GM21723 (cell line): ENCODE results near the gene PFKFB4.
A peak's percentile ranks its signal among the peaks of the same experiment; 100 is the strongest.
"Not testable (repeated sequence)": the region's sequence is repeated elsewhere in the genome, so short reads cannot be mapped to it uniquely, and the experiment has no call there.

Experiments
- ATAC-seq: cut with Tn5 transposase; IDR thresholded peaks from one replicate; pipeline ENCODE4 v1.9.1; 2021; ENCODE audit warnings: mild to moderate bottlenecking, moderate library complexity; ENCODE audit not compliant: unreplicated experiment

The PFKFB4 gene

DNA sequence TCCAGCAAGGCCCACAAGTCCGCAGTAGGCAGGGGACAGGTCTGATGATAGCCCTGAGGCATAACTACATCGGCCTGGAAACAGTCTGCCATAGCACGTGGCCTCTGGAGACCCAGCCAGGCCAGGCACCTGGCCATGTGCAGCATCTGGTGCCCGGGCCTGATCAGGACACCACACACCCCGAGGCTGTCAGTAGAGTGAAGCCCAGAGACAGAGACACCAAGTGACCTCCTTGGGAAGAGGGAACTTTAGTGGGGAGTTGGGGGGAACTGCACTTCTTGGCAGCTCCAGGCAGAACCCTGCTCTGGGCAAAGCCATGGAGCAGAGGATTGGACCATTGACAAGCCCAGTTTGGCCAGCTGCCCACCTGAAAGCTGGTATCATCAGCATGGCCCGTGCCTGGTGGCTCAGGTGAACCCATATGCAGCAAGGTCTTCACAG lies 53.9 kb downstream of the PFKFB4 start:
- no peak for ATAC-seq

DNA sequence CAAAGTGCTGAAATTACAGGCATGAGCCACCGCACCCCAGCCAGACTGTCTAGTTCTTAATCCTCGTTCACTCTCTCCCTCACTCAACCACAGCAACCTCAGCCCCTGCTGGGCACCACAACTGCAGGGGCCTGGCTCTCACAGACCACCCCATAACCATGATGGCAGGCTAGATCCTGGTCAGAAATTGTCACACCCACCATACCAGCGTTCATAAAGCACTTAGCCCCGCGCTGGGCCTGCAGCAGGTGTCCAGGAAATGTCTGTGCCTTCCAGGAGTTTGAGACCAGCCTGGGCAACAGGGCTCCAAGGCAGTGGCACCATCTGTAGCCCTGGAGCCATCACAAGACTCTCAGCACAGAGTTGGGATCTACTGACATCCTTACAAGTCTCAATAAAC lies 54.5 kb downstream of the PFKFB4 start:
- no peak for ATAC-seq

GRCh38 chr3:48501196-48501595 lies 55.4 kb downstream of the PFKFB4 start:
- no peak for ATAC-seq

DNA sequence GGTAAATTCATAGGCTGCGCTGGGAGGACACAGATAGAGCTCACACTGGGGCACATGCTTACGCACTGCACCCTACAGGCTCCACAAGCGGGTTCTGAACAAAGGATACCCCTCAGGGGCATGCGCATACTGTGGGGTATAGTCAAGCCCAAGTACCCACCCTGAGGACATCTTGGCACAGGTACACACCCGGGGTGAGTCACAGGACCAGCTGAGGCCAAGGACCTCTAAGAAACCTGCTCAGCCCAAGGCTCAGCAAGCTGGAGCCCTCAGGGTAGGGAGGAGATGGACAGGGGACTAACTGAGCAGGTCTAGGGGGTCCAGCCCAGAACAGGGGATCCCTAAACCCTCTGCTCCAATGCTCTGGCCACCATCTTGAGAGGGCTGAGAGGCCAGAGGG lies 55.9 kb downstream of the PFKFB4 start:
- ATAC-seq: no peak

DNA sequence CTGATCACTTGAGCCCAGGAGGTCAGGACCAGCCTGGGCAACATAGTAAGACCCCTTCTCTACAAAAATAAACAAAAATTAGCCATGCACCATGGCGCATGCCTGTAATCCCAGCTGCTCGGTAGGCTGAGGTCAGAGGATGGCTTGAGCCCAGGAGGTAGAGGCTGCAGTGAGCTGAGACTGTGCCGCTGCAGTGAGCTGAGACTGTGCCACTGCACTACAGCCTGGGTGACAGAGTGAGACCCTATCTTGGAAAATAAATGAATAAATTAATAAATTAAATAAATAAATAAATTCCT lies 63.5 kb downstream of the PFKFB4 start:
- ATAC-seq: no peak

DNA sequence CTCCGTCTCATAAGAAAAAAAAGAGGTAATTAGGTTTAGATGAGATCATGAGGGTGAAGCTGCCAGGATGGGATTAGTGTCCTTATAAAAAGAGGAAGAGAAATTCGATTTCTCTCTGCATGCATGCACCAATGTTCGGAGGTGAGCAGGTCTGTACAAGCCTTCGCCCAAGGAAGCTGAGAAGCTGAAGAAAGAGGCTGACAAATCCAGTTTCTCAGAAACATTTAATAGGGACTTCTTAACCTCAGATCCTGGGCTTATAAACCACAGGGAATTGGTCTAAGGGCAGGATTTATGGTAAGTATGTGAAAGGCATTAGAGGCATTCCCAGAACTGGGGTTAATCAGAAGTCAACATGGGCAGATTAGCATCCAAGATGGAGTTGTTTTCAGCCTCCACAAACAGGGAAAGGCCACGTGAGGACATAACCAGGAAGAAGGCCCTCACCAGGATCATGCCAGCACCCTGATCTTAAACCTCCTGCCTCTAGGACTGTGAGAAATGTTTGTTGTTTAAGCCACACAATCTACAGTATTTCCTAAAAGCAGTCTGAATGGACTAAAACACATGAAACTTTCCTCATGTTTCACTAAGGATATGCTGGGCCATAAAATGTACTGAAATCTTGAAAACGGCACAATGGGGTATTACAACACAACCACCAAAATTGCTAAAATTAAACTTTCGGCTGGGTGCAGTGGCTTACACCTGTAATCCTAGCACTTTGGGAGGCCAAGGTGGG lies 64.0 kb downstream of the PFKFB4 start:
- ATAC-seq: no peak

DNA sequence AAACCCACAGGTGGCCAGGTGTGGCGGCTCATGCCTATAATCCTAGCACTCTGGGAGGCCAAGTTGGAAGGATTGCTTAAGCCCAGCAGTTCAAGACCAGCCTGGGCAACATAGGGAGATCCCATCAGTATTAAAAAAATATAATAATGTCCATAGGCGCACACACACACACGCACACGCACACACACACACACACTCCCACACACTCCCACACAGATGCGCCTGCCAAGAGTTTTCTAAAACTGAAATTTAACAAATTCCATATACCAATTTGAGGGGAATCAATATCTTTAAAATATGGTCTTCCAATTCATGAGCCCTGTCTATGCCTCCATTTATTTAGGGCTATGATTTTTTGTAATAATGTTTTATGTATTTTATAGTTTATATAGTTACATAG lies 69.7 kb downstream of the PFKFB4 start:
- ATAC-seq: no peak

- ATAC-seq: not testable (repeated sequence)
These were observed 73.8 kb downstream of the PFKFB4 start for GRCh38 chr3:48482822-48483221.

GRCh38 chr3:48480891-48481290 lies 75.7 kb downstream of the PFKFB4 start:
- not testable (repeated sequence) for ATAC-seq

DNA sequence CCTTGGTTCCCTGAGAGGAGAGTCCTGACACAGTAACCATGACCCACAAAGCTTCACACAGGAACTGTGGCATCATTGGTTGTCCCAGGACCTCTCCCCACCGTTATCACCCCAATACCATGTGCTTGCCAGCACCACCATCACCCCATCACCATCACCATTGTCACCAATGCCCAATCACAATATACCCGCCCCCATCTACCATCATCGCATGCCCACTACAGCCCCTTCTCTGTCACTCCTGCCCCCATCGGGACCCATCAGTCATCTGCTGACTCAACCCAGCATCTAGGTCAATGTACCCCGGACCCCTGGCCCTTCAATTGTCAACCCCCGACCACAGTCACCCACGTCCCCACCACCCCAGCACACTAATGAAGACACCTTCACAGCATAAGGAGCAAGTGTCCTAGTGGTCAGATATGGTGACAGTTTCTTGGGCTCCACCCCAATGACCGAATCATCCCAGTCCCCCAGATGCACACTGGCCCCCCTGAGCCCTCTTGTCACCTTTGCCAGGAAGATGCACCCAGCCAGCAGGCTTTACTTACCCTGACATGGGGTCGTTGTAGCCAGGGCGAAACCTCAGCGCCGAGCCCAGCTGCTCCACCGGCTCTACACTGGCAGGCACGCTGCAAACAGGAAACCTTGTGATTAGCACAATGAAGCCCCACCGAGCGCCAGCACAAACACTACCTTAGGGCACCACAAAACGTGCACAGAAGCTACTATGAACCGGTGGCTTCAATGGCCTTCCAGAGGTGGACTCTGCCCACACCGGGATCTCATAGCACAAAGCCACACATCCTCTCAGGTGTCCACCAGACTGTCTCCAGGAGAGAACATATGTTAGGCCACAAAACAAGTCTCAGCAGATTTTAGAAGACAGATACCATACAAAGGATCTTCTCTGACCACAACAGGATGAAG lies 77.7 kb downstream of the PFKFB4 start:
- no peak for ATAC-seq

- ATAC-seq: no peak
These were observed 78.6 kb downstream of the PFKFB4 start for GRCh38 chr3:48477959-48478520.

- no peak for ATAC-seq
These were observed 80.1 kb downstream of the PFKFB4 start for GRCh38 chr3:48476426-48477053.

DNA sequence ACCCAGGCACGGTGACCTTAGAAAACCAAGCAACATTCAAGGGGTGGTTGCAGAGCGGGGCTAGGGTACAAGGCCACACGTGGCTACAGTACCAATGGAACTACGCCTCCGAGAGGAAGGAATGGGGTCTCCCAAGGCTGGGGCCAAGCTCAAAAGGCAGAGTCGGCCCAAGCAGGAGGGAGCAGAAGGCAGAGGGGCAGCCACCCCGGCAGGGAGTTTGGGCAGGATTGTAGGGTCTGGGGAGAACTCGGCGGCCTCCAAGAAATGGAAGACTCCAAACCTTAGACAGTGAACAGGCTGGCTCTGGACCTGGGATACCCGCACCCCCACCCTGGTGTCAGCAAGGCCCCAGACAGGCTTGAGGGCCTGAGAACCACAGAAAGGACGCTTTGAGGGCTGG lies 81.4 kb downstream of the PFKFB4 start:
- ATAC-seq: no peak

GRCh38 chr3:48474619-48475018 lies 82.0 kb downstream of the PFKFB4 start:
- no peak for ATAC-seq

- ATAC-seq: not testable (repeated sequence)
These were observed 82.6 kb downstream of the PFKFB4 start for GRCh38 chr3:48474031-48474430.

- no peak for ATAC-seq
These were observed 83.0 kb downstream of the PFKFB4 start for GRCh38 chr3:48473617-48473952.

GRCh38 chr3:48472923-48473616 lies 83.5 kb downstream of the PFKFB4 start:
- peak; percentile 76 for ATAC-seq

DNA sequence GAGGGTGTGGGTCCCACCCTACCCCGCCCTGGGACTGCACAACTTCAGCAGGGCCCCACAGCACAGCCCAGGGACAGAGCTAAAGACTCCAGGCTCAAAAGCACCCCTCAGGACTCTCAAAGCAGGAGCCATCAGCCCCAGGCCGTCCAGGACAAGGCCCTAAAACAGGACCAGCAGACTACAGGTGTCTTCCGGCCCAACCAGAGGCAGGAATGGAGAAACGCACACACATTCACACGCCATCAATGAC lies 84.0 kb downstream of the PFKFB4 start:
- no peak for ATAC-seq

DNA sequence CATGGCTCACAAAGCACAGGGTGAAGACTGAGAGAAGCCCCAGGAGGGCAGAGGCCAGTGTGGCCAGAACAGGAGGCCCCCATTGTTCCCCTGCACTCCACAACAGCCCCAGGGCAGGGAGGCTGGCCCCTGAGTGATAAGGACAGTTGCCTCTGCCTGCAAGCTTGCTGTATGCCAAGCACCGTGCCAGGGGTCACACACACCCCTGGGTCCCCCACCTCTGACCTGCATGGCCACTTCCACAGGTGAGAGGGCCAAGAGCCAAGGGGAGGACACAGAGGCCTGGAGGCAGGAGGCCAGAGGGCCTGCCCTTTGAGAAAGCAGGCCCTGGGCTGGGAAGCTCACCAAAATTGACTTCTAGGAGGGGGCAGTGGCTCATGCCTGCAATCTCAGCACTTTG lies 86.3 kb downstream of the PFKFB4 start:
- no peak for ATAC-seq

GRCh38 chr3:48469046-48469915 lies 87.3 kb downstream of the PFKFB4 start:
- no peak for ATAC-seq
